ENCODE data around the gene CRYGA.
A peak's percentile ranks its signal among the peaks of the same experiment; 100 is the strongest.
"Not testable (repeated sequence)": the region's sequence is repeated elsewhere in the genome, so short reads cannot be mapped to it uniquely, and the experiment has no call there.

The CRYGA gene

GRCh38 chr2:208129744-208130711 lies 33.4 kb downstream of the CRYGA start, which contains the start of gene CRYGC:
Gene CRYGC, minus strand, starts transcription at chr2:208129828. Its CDS starts 36 bp downstream, at chr2:208129792.
- no peak for DNase-seq
- intact Hi-C loops (cut with DNase I) = no loop called here

- DNase-seq = no peak
- intact Hi-C loops (cut with DNase I) = no loop called here
These were observed 35.3 kb downstream of the CRYGA start for GRCh38 chr2:208128136-208128535.

GRCh38 chr2:208127090-208127489 lies 36.3 kb downstream of the CRYGA start:
- no peak for DNase-seq
- intact Hi-C loops (cut with DNase I) = no loop called here

GRCh38 chr2:208125251-208125650 lies 38.1 kb downstream of the CRYGA start:
- DNase-seq = no peak
- intact Hi-C loops (cut with DNase I) = no loop called here

- intact Hi-C loops (cut with DNase I) = not testable (repeated sequence)
- peak in 6 of 10 donors; percentile 14 to 87 (median 28) for DNase-seq
These were observed 39.2 kb downstream of the CRYGA start, which contains the start of gene CRYGD for GRCh38 chr2:208124013-208124715. Gene CRYGD, minus strand, starts transcription at chr2:208124524. Its CDS starts 51 bp downstream, at chr2:208124473.

- intact Hi-C loops (cut with DNase I) = no loop called here
- no peak for DNase-seq
These were observed 41.1 kb downstream of the CRYGA start for GRCh38 chr2:208122248-208122647.

GRCh38 chr2:208118918-208119317 lies 44.5 kb downstream of the CRYGA start:
- no peak for DNase-seq

GRCh38 chr2:208117390-208117789 lies 46.0 kb downstream of the CRYGA start:
- DNase-seq; intact Hi-C loops (cut with DNase I): not testable (repeated sequence)

More at GRCh38 chr2:208118918-208119317, 44.5 kb downstream of the CRYGA start:
- intact Hi-C loops (cut with DNase I) = no loop called here

- DNase-seq = no peak
- intact Hi-C loops (cut with DNase I) = no loop called here
These were observed 50.4 kb downstream of the CRYGA start for GRCh38 chr2:208112969-208113368.

- DNase-seq; intact Hi-C loops (cut with DNase I): not testable (repeated sequence)
These were observed 51.1 kb downstream of the CRYGA start for GRCh38 chr2:208112273-208112745.
